GM18907 (cell line): ENCODE data around the gene NEU4.

ENCODE experiments used
- ATAC-seq: cut with Tn5 transposase; IDR thresholded peaks from one replicate; pipeline ENCODE4 v1.9.1; 2021; ENCODE audit warnings: mild to moderate bottlenecking, moderate library complexity; ENCODE audit not compliant: unreplicated experiment

Gene NEU4

GRCh38 chr2:241862093-241862492 lies 53.1 kb downstream of the NEU4 start:
- ATAC-seq = no peak

- no peak for ATAC-seq
Observed at GRCh38 chr2:241862775-241863535, 54.0 kb downstream of the NEU4 start.

GRCh38 chr2:241863536-241863954 lies 54.6 kb downstream of the NEU4 start:
- no peak for ATAC-seq

- ATAC-seq = no peak
Observed at GRCh38 chr2:241864168-241864849, 55.3 kb downstream of the NEU4 start.

- ATAC-seq = no peak
Observed at GRCh38 chr2:241864850-241865213, 55.8 kb downstream of the NEU4 start.

GRCh38 chr2:241865416-241865956 lies 56.5 kb downstream of the NEU4 start:
- ATAC-seq = no peak

- ATAC-seq = no peak
Observed at GRCh38 chr2:241865957-241866789, 57.2 kb downstream of the NEU4 start.
